GM18861 (cell line): Measurements from ENCODE around the gene CCDC28B.
A peak's percentile ranks its signal among the peaks of the same experiment; 100 is the strongest.

Experiments
- ATAC-seq: cut with Tn5 transposase; IDR thresholded peaks from one replicate; pipeline ENCODE4 v1.9.1; 2021; ENCODE audit not compliant: unreplicated experiment

Gene CCDC28B

GRCh38 chr1:32192220-32192948 is 8.0 kb upstream of the CCDC28B start:
- ATAC-seq, result no peak

- no peak for ATAC-seq
These were observed 5.4 kb upstream of the CCDC28B start for GRCh38 chr1:32194984-32195383.

GRCh38 chr1:32195531-32195930 is 4.9 kb upstream of the CCDC28B start:
- no peak for ATAC-seq

- no peak for ATAC-seq
These were observed 4.2 kb upstream of the CCDC28B start for GRCh38 chr1:32195972-32196823.

GRCh38 chr1:32197074-32197473 is 3.3 kb upstream of the CCDC28B start:
- ATAC-seq, result no peak

- ATAC-seq, result no peak
These were observed 2.6 kb upstream of the CCDC28B start for GRCh38 chr1:32197837-32198236.

GRCh38 chr1:32198237-32199042 is 2.0 kb upstream of the CCDC28B start:
- ATAC-seq, result no peak

GRCh38 chr1:32199043-32199716 is 1.2 kb upstream of the CCDC28B start:
- ATAC-seq, result no peak

- ATAC-seq, result no peak
These were observed 700 bp upstream of the CCDC28B start for GRCh38 chr1:32199717-32200072.

GRCh38 chr1:32201011-32201855 is 838 bp downstream of the CCDC28B start:
- no peak for ATAC-seq

- ATAC-seq, result no peak
These were observed 4.6 kb downstream of the CCDC28B start for GRCh38 chr1:32204943-32205361.

GRCh38 chr1:32205401-32206370 is 5.3 kb downstream of the CCDC28B start, which contains the start of gene IQCC:
IQCC (plus strand) TSS chr1:32205671; CDS start chr1:32205682, 11 bp downstream.
- ATAC-seq, result peak; percentile 35

- no peak for ATAC-seq
These were observed 8.1 kb downstream of the CCDC28B start for GRCh38 chr1:32208469-32208868.

- ATAC-seq, result no peak
These were observed 8.5 kb downstream of the CCDC28B start, which contains the start of gene DCDC2B for GRCh38 chr1:32208891-32209328. DCDC2B (plus strand) TSS chr1:32209089; CDS start chr1:32209094, 5 bp downstream.

- ATAC-seq, result no peak
These were observed 15.5 kb downstream of the CCDC28B start for GRCh38 chr1:32215629-32216480.

- no peak for ATAC-seq
These were observed 16.2 kb downstream of the CCDC28B start for GRCh38 chr1:32216566-32216965.

- ATAC-seq, result no peak
These were observed 18.6 kb downstream of the CCDC28B start for GRCh38 chr1:32219022-32219421.
